Caco-2 (cell line): ENCODE results near the gene HDAC4. TPM values are rescaled to one million over a fixed set of nuclear protein-coding genes. Genes with fewer than 3 reads are reported as not detected.

Experiments used
- BruUV-seq: library from RNA; stranded (reverse); fragments of 400-500 nt; replicated peaks from 2 replicates; lab custom pipeline; 2021; lab: Mats Ljungman, UMichigan
- CTCF ChIA-PET: fragments of 300-600 bp; sonication (Branson Sonifier 250); formaldehyde crosslinking; loops from one replicate; lab custom pipeline; 2022; ENCODE audit warnings: antibody characterized with exemption; lab: Charles Lee
- POLR2A ChIA-PET: fragments of 300-600 bp; sonication (Branson Sonifier 250); formaldehyde crosslinking; loops from one replicate; lab custom pipeline; 2022; ENCODE audit warnings: antibody characterized with exemption; lab: Charles Lee
- DNase-seq, 2 experiments: peaks; one replicate each; pipeline versions ENCODE4 v3.0.0 to v3.0.0-alpha.2; 2020 to 2022
- H3K27me3 ChIP-seq: replicated peaks from 2 replicates; pipeline ENCODE4 v1.6.0; 2011; ENCODE audit warnings: low read length; ENCODE audit not compliant: control insufficient read depth, insufficient read depth
- H3K36me3 ChIP-seq: 2 replicates; pipeline ENCODE4 v1.5.1; 2011; ENCODE audit warnings: low read length; ENCODE audit not compliant: control insufficient read depth, insufficient read depth
- H3K4me1 ChIP-seq: fragments of 250-450 bp; sonication (Bioruptor Pico); 2 replicates; pipeline ENCODE4 v1.5.1; 2020; ENCODE audit warnings: mild to moderate bottlenecking
- H3K4me3 ChIP-seq: 2 replicates; pipeline ENCODE4 v1.5.1; 2011; ENCODE audit warnings: low read depth, mild to moderate bottlenecking, control low read depth, low read length
- H3K9me3 ChIP-seq: fragments of 250-450 bp; sonication (Bioruptor Pico); 2 replicates; pipeline ENCODE4 v1.5.1; 2020; ENCODE audit warnings: mild to moderate bottlenecking, moderate library complexity
- H3K27ac Mint-ChIP-seq: one replicate; pipeline ENCODE4 v1.8.0; 2022; ENCODE audit warnings: mixed read lengths; ENCODE audit not compliant: unreplicated experiment
- H3K27me3 Mint-ChIP-seq: one replicate; pipeline ENCODE4 v1.8.0; 2022; ENCODE audit warnings: mixed read lengths; ENCODE audit not compliant: insufficient read depth, unreplicated experiment
- H3K36me3 Mint-ChIP-seq: one replicate; pipeline ENCODE4 v1.8.0; 2022; ENCODE audit warnings: mild to moderate bottlenecking, mixed read lengths; ENCODE audit not compliant: insufficient read depth, unreplicated experiment
- H3K4me1 Mint-ChIP-seq: one replicate; pipeline ENCODE4 v1.8.0; 2022; ENCODE audit warnings: low read depth, mixed read lengths; ENCODE audit not compliant: unreplicated experiment
- H3K4me3 Mint-ChIP-seq: one replicate; pipeline ENCODE4 v1.8.0; 2022; ENCODE audit warnings: mild to moderate bottlenecking, moderate library complexity, mixed read lengths; ENCODE audit not compliant: unreplicated experiment
- H3K9me3 Mint-ChIP-seq: one replicate; pipeline ENCODE4 v1.8.0; 2022; ENCODE audit warnings: mixed read lengths; ENCODE audit not compliant: unreplicated experiment
- CTCF ChIP-seq, 2 experiments: fragments of 200-600 bp in 1 of 2; IDR thresholded peaks; 1 replicate in 1 of 2; 2 replicates in 1 of 2; pipeline versions ENCODE4 v1.5.1 to v1.8.0; 2011 to 2022; ENCODE audit warnings: antibody characterized with exemption in 1 of 2, control low read depth in 1 of 2, inconsistent platforms in 1 of 2, low read depth in 1 of 2, low read length in 1 of 2, mild to moderate bottlenecking in 1 of 2, moderate library complexity in 1 of 2; ENCODE audit not compliant: insufficient read depth in 1 of 2, severe bottlenecking in 1 of 2, unreplicated experiment in 1 of 2
- intact Hi-C: fragments of 100-400 bp; cut with micrococcal nuclease; formaldehyde crosslinking; loops from one replicate; pipeline ENCODE4 v1.10.0; 2022; ENCODE audit not compliant: unreplicated experiment
- total RNA-seq: library from RNA; stranded (reverse); gene quantifications from 2 replicates; pipeline ENCODE4 v1.2.3, GENCODE V29; 2022

HDAC4 gene
- total RNA-seq, 1 experiment from 2014 or later, result 15.5 TPM

- peaks cover 8% of the 10 kb centered on the region for H3K27me3 Mint-ChIP-seq
- POLR2A ChIA-PET, result no interaction called here
Observed at GRCh38 chr2:239012228-239012627, 388.6 kb downstream of the HDAC4 start.

GRCh38 chr2:239009589-239009961 is 391.2 kb downstream of the HDAC4 start:
- TF ChIP-seq CTCF (IDR thresholded peaks at IDR 0.05; ENCODE audit: insufficient read depth in 1 of 2, low read depth in 1 of 2, low read length in 1 of 2, severe bottlenecking in 1 of 2, unreplicated experiment in 1 of 2), result no peak
- no peak overlapping the region for H3K4me3 Mint-ChIP-seq
- Histone ChIP-seq H3K36me3 (no peaks in the 10 kb centered on the region), H3K27me3 (no peaks in the 10 kb centered on the region; the same call in 1 of the 2 replicates), H3K4me3 (no peak overlapping the region), H3K9me3 (no peaks in the 10 kb centered on the region), H3K4me1 (no peaks in the 10 kb centered on the region)
- no peaks in the 10 kb centered on the region for H3K36me3 Mint-ChIP-seq
- no peaks in the 10 kb centered on the region for H3K9me3 Mint-ChIP-seq
- H3K4me1 Mint-ChIP-seq, result no peaks in the 10 kb centered on the region
- H3K27me3 Mint-ChIP-seq, result peaks cover 17% of the 10 kb centered on the region
- ChIA-PET POLR2A (no interaction called here), CTCF (no interaction called here)
- no peak overlapping the region for H3K27ac Mint-ChIP-seq
- BruUV-seq, result no TSS peak
- no peak for DNase-seq
- intact Hi-C loops, result no loop called here

More at GRCh38 chr2:239012228-239012627, 388.6 kb downstream of the HDAC4 start:
- no peak overlapping the region for H3K4me3 ChIP-seq
- Mint-ChIP-seq H3K9me3 (no peaks in the 10 kb centered on the region), H3K4me3 (no peak overlapping the region), H3K27ac (no peak overlapping the region), H3K4me1 (no peaks in the 10 kb centered on the region), H3K36me3 (no peaks in the 10 kb centered on the region)
- CTCF ChIA-PET, result no interaction called here
- intact Hi-C loops, result no loop called here
- no peaks in the 10 kb centered on the region; the same call in 1 of the 2 replicates for H3K27me3 ChIP-seq
- H3K36me3 ChIP-seq, result no peaks in the 10 kb centered on the region
- no TSS peak for BruUV-seq
- DNase-seq, result no peak
- no peak for TF ChIP-seq CTCF (IDR thresholded peaks at IDR 0.05; ENCODE audit: insufficient read depth in 1 of 2, low read depth in 1 of 2, low read length in 1 of 2, severe bottlenecking in 1 of 2, unreplicated experiment in 1 of 2)
- no peaks in the 10 kb centered on the region for H3K4me1 ChIP-seq
- no peaks in the 10 kb centered on the region for H3K9me3 ChIP-seq

GRCh38 chr2:239008677-239009588 is 391.9 kb downstream of the HDAC4 start:
- Mint-ChIP-seq H3K4me1 (no peaks in the 10 kb centered on the region), H3K27ac (no peak overlapping the region), H3K27me3 (peaks cover 17% of the 10 kb centered on the region), H3K36me3 (no peaks in the 10 kb centered on the region), H3K4me3 (no peak overlapping the region), H3K9me3 (no peaks in the 10 kb centered on the region)
- DNase-seq, result no peak
- intact Hi-C loops, result no loop called here
- Histone ChIP-seq H3K4me3 (no peak overlapping the region), H3K9me3 (no peaks in the 10 kb centered on the region), H3K36me3 (no peaks in the 10 kb centered on the region), H3K4me1 (no peaks in the 10 kb centered on the region), H3K27me3 (no peaks in the 10 kb centered on the region; the same call in 1 of the 2 replicates)
- ChIA-PET POLR2A (no interaction called here), CTCF (no interaction called here)
- TF ChIP-seq CTCF (IDR thresholded peaks at IDR 0.05; ENCODE audit: insufficient read depth in 1 of 2, low read depth in 1 of 2, low read length in 1 of 2, severe bottlenecking in 1 of 2, unreplicated experiment in 1 of 2), result no peak
- BruUV-seq, result no TSS peak
